ENCODE results near the gene NECAB2.
"Not testable (repeated sequence)": the region's sequence is repeated elsewhere in the genome, so short reads cannot be mapped to it uniquely, and the experiment has no call there.

NECAB2 gene

GRCh38 chr16:83936581-83937165 lies 31.4 kb upstream of the NECAB2 start:
- DNase-seq (ENCODE audit: low spot score) = no peak

GRCh38 chr16:83937267-83937666 lies 30.8 kb upstream of the NECAB2 start:
- no peak for DNase-seq (ENCODE audit: low spot score)

- no peak for DNase-seq (ENCODE audit: low spot score)
Observed at GRCh38 chr16:83937922-83938885, 29.8 kb upstream of the NECAB2 start.

GRCh38 chr16:83939266-83939855 lies 28.7 kb upstream of the NECAB2 start:
- no peak for DNase-seq (ENCODE audit: low spot score)

GRCh38 chr16:83940119-83940518 lies 27.9 kb upstream of the NECAB2 start:
- DNase-seq (ENCODE audit: low spot score) = no peak

- DNase-seq (ENCODE audit: low spot score) = no peak
Observed at GRCh38 chr16:83940630-83941378, 27.2 kb upstream of the NECAB2 start.

GRCh38 chr16:83941546-83941945 lies 26.5 kb upstream of the NECAB2 start:
- DNase-seq (ENCODE audit: low spot score) = not testable (repeated sequence)

GRCh38 chr16:83942074-83942473 lies 26.0 kb upstream of the NECAB2 start:
- no peak for DNase-seq (ENCODE audit: low spot score)

- no peak for DNase-seq (ENCODE audit: low spot score)
Observed at GRCh38 chr16:83942815-83943515, 25.1 kb upstream of the NECAB2 start.

- DNase-seq (ENCODE audit: low spot score) = no peak
Observed at GRCh38 chr16:83943516-83944050, 24.5 kb upstream of the NECAB2 start.

GRCh38 chr16:83945587-83945986 lies 22.5 kb upstream of the NECAB2 start:
- DNase-seq (ENCODE audit: low spot score) = no peak

GRCh38 chr16:83946154-83946780 lies 21.8 kb upstream of the NECAB2 start:
- DNase-seq (ENCODE audit: low spot score) = no peak

- DNase-seq (ENCODE audit: low spot score) = no peak
Observed at GRCh38 chr16:83946781-83947566, 21.1 kb upstream of the NECAB2 start.

- no peak for DNase-seq (ENCODE audit: low spot score)
Observed at GRCh38 chr16:83947642-83948234, 20.3 kb upstream of the NECAB2 start.

GRCh38 chr16:83948914-83949723 lies 18.9 kb upstream of the NECAB2 start:
- no peak for DNase-seq (ENCODE audit: low spot score)

GRCh38 chr16:83949724-83950001 lies 18.4 kb upstream of the NECAB2 start:
- DNase-seq (ENCODE audit: low spot score) = no peak

- not testable (repeated sequence) for DNase-seq (ENCODE audit: low spot score)
Observed at GRCh38 chr16:83950862-83951399, 17.1 kb upstream of the NECAB2 start.

GRCh38 chr16:83951544-83951943 lies 16.5 kb upstream of the NECAB2 start:
- no peak for DNase-seq (ENCODE audit: low spot score)

- no peak for DNase-seq (ENCODE audit: low spot score)
Observed at GRCh38 chr16:83952587-83952939, 15.5 kb upstream of the NECAB2 start.

All from CD4-positive, alpha-beta T cell treated with Interleukin-6 at 100 ng/mL for 8 hours (primary cell).